Suprapubic skin (tissue), 4 donors: ENCODE data around the gene MYO10. TPM values are rescaled to one million over a fixed set of nuclear protein-coding genes. Genes with fewer than 3 reads are reported as not detected.

ENCODE experiments used
- DNase-seq, 2 donors: peaks; one replicate each; pipeline ENCODE4 v3.0.0-alpha.2; 2019; ENCODE audit warnings: low spot score in 2 of 2
- H3K27ac ChIP-seq: fragments of 200-600 bp; sonication (generic); one replicate; pipeline ENCODE4 v1.5.1; 2019
- H3K27me3 ChIP-seq: fragments of 200-600 bp; sonication (generic); one replicate; pipeline ENCODE4 v1.5.1; 2019
- H3K36me3 ChIP-seq: fragments of 200-600 bp; sonication (generic); one replicate; pipeline ENCODE4 v1.5.1; 2019
- H3K4me1 ChIP-seq: fragments of 200-600 bp; sonication (generic); one replicate; pipeline ENCODE4 v1.5.1; 2019
- H3K4me3 ChIP-seq: fragments of 200-600 bp; sonication (generic); one replicate; pipeline ENCODE4 v1.5.1; 2019; ENCODE audit warnings: mild to moderate bottlenecking
- H3K9me3 ChIP-seq: fragments of 200-600 bp; sonication (generic); one replicate; pipeline ENCODE4 v1.5.1; 2019
- EP300 ChIP-seq: sonication (generic); formaldehyde crosslinking; IDR thresholded peaks from one replicate; pipeline ENCODE4 v1.6.1; 2017; ENCODE audit warnings: antibody characterized with exemption
- POLR2A ChIP-seq, 2 donors: fragments of 450-650 bp; IDR thresholded peaks; one replicate each; pipeline ENCODE4 v1.6.1; 2017; ENCODE audit warnings: antibody characterized with exemption in 2 of 2, mild to moderate bottlenecking in 2 of 2, moderate library complexity in 2 of 2
- POLR2AphosphoS5 ChIP-seq, 3 donors: sonication (generic); formaldehyde crosslinking; IDR thresholded peaks; one replicate each; pipeline ENCODE4 v1.6.1; 2017; ENCODE audit warnings: antibody characterized with exemption in 3 of 3
- WGBS: methylation state at CpG from one replicate; pipeline ENCODE4 v1.1.5; 2018; 5-methylcytosine and 5-hydroxymethylcytosine counted together
- total RNA-seq, 4 donors: library from RNA; depleted of rRNA; stranded (reverse); fragments of >200 nt; gene quantifications; one replicate each; pipeline ENCODE4 v1.1.0, GENCODE V29; 2016
- TF ChIP-seq, protein P1 (sequence below), 2 donors: fragments of 200-600 bp in 1 of 2; fragments of 450-650 bp in 1 of 2; sonication (generic) in 1 of 2; IDR thresholded peaks; one replicate each; pipeline ENCODE4 v1.5.1; 2016 to 2019; ENCODE audit warnings: antibody characterized with exemption in 2 of 2, mild to moderate bottlenecking in 1 of 2, moderate library complexity in 1 of 2

Gene MYO10
- total RNA-seq, 4 donors from 2014 or later: 37.7 to 109 (median 64.6) TPM

DNA sequence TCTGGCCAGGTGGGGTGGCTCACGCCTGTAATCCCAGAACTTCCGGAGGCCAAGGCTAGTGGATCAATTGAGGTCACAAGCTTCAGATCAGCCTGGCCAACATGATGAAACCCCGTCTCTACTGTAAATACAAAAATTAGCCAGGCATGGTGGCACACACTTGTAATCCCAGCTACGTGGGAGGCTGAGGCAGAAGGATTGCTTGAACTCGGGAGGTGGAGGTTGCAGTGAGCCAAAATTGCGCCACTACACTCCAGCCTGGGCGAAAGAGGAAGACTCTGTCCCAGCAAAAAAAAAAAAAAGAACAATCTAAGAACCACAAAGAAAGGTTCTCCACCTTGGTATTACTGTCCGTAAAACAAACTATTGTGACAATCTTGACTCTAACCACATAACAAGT, 9.7 kb downstream of the MYO10 start:
- TF ChIP-seq POLR2AphosphoS5 (IDR thresholded peaks at IDR 0.05) (no peak), POLR2A (IDR thresholded peaks at IDR 0.05) (no peak)
- TF ChIP-seq, protein P1, sequence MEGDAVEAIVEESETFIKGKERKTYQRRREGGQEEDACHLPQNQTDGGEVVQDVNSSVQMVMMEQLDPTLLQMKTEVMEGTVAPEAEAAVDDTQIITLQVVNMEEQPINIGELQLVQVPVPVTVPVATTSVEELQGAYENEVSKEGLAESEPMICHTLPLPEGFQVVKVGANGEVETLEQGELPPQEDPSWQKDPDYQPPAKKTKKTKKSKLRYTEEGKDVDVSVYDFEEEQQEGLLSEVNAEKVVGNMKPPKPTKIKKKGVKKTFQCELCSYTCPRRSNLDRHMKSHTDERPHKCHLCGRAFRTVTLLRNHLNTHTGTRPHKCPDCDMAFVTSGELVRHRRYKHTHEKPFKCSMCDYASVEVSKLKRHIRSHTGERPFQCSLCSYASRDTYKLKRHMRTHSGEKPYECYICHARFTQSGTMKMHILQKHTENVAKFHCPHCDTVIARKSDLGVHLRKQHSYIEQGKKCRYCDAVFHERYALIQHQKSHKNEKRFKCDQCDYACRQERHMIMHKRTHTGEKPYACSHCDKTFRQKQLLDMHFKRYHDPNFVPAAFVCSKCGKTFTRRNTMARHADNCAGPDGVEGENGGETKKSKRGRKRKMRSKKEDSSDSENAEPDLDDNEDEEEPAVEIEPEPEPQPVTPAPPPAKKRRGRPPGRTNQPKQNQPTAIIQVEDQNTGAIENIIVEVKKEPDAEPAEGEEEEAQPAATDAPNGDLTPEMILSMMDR (IDR thresholded peaks at IDR 0.05): no peak
- Histone ChIP-seq H3K27me3 (no peaks in the 10 kb centered on the region), H3K4me3 (no peak overlapping the region), H3K27ac (no peak overlapping the region), H3K36me3 (no peaks in the 10 kb centered on the region), H3K9me3 (no peaks in the 10 kb centered on the region), H3K4me1 (peaks cover 4% of the 10 kb centered on the region)
- WGBS: 93% methylated on average over 8 of the region's 8 CpGs
- no peak for DNase-seq

DNA sequence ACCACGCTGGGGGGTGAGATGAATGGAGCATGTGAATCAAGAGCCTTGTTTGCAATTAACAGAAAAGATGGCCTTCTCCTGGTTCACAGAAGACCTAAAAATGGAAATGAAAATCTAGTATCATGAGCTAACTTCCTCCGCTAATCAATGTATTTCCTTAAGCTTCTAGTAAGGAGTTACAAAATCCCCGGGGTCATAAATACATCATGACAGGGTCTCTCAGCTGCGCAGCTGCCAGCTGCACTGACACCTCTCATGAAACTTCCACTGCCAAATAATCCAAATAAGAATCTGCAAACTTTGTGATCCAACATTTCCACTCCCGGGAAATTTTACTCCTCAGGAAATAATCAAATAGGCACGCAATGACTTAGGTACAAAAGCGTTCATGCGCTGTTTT, 11.9 kb downstream of the MYO10 start:
- WGBS: 73% methylated on average over 8 of the region's 8 CpGs
- H3K27ac ChIP-seq: no peak overlapping the region
- H3K9me3 ChIP-seq: no peaks in the 10 kb centered on the region
- no peaks in the 10 kb centered on the region for H3K4me1 ChIP-seq
- no peaks in the 10 kb centered on the region for H3K27me3 ChIP-seq
- TF ChIP-seq POLR2AphosphoS5 (IDR thresholded peaks at IDR 0.05) (no peak), EP300 (no peak), POLR2A (IDR thresholded peaks at IDR 0.05) (no peak)
- TF ChIP-seq, protein P1 (IDR thresholded peaks at IDR 0.05): no peak
- H3K4me3 ChIP-seq: no peak overlapping the region
- no peak for DNase-seq
- no peaks in the 10 kb centered on the region for H3K36me3 ChIP-seq

DNA sequence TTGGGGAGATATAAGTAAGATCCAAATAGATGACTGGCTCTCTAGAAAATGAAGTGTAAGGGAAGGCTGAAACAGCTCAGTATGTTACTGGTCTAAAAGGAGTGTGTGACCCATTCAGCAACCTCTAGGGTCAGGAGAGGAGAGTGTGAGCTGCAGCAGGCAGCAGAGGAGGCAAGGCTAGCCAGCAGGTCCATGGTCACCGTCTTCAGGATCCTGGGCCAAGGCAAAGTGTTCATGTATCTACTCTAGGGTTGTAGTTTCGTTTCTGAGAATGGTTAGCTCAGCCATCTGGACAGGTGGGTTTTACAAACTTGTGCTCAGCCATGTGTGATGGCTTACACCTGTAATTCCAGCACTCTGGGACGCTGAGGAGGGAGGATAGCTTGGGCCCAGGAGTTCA, 13.7 kb downstream of the MYO10 start:
- no peaks in the 10 kb centered on the region for H3K27me3 ChIP-seq
- no peaks in the 10 kb centered on the region for H3K4me1 ChIP-seq
- H3K36me3 ChIP-seq: no peaks in the 10 kb centered on the region

DNA sequence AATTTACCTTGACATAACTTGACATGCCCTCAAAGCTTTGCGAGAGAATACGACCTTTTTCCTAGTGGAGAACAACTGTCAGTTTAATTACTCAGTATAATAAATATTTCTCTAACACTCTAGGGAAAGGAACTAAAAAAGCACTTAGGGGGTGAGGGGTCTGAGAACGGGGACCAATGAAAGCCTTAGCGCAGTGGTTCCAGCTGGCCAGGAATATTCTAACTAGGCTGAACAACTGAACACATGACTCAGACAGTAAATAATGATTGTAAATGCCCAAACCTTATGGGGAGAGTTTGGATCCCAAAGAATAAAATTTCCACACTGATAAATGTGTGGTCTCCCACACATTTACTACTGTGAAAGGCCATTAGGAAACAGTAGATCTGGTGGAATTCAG, 14.9 kb downstream of the MYO10 start:
- Histone ChIP-seq H3K27ac (no peak overlapping the region), H3K9me3 (no peaks in the 10 kb centered on the region), H3K4me3 (no peak overlapping the region), H3K36me3 (no peaks in the 10 kb centered on the region), H3K4me1 (no peaks in the 10 kb centered on the region), H3K27me3 (no peaks in the 10 kb centered on the region)
- 89% methylated on average over 4 of the region's 4 CpGs for WGBS
- DNase-seq: no peak
- TF ChIP-seq, protein P1 (IDR thresholded peaks at IDR 0.05): no peak
- TF ChIP-seq EP300 (no peak), POLR2AphosphoS5 (IDR thresholded peaks at IDR 0.05) (no peak), POLR2A (IDR thresholded peaks at IDR 0.05) (no peak)

More for the DNA sequence above, 13.7 kb downstream of the MYO10 start:
- Histone ChIP-seq H3K9me3 (no peaks in the 10 kb centered on the region), H3K4me3 (no peak overlapping the region), H3K27ac (no peak overlapping the region)
- no peak for DNase-seq
- TF ChIP-seq EP300 (no peak), POLR2AphosphoS5 (IDR thresholded peaks at IDR 0.05) (no peak), POLR2A (IDR thresholded peaks at IDR 0.05) (no peak)
- TF ChIP-seq, protein P1 (IDR thresholded peaks at IDR 0.05): no peak
- 89% methylated on average over 1 of the region's 3 CpGs for WGBS

DNA sequence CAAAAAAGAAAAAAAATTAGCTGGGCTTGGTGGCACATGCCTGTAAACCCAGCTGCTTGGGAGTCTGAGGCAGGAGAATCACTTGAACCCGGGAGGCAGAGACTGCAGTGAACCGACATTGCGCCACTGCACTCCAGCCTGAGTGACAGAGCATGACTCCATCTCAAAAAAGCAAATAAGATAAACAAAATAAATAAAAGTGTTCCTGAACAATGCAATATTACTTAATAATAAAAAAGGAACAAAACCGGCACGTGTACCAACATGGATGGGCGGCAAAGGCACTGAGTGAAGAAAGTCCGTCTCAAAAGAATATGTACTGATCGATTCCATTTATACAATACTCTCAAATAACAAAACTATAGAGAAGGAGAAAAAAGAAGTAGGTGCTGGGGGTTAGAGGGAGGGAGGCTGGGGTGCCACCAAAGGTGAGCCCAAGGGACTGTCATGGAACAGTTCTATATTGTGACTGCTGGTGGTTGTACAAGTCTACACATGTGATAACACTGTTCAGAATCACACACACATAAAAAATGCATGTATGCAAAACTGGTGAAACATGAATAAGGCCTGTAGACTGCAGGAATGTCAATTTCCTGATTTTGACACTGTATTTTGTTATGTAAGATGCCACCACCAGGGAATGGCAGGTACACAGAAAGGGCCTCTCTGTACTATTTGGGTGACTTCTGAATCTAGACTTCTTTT, 15.8 kb downstream of the MYO10 start:
- H3K9me3 ChIP-seq: no peaks in the 10 kb centered on the region
- DNase-seq: no peak
- H3K4me3 ChIP-seq: no peak overlapping the region
- no peaks in the 10 kb centered on the region for H3K27me3 ChIP-seq
- no peak for TF ChIP-seq EP300
- TF ChIP-seq, protein P1 (IDR thresholded peaks at IDR 0.05): no peak
- H3K36me3 ChIP-seq: no peaks in the 10 kb centered on the region
- 98% methylated on average over 8 of the region's 8 CpGs for WGBS
- no peaks in the 10 kb centered on the region for H3K4me1 ChIP-seq
- H3K27ac ChIP-seq: no peak overlapping the region
